Endothelial cell of umbilical vein (primary cell): Measurements from ENCODE around the gene EML3.

ENCODE experiments used
- CTCF ChIP-seq, 2 donors: IDR thresholded peaks; 1 replicate in 1 of 2; 2 replicates in 1 of 2; pipeline ENCODE4 v1.5.1; 2011; ENCODE audit warnings: low read length in 2 of 2, mild to moderate bottlenecking in 2 of 2, moderate library complexity in 2 of 2, control low read depth in 1 of 2, inconsistent platforms in 1 of 2, low read depth in 1 of 2; ENCODE audit not compliant: insufficient read depth in 1 of 2; ENCODE audit errors: extremely low read depth in 1 of 2
- EZH2 ChIP-seq: IDR thresholded peaks from 2 replicates; pipeline ENCODE4 v1.6.1; 2012; ENCODE audit warnings: borderline replicate concordance, low read depth, mild to moderate bottlenecking, moderate library complexity, low read length, inconsistent platforms; ENCODE audit not compliant: severe bottlenecking
- FOS ChIP-seq: IDR thresholded peaks from 2 replicates; pipeline ENCODE4 v1.6.1; 2011; ENCODE audit warnings: mild to moderate bottlenecking, low read length, moderate library complexity, borderline replicate concordance; ENCODE audit not compliant: insufficient read depth
- GATA2 ChIP-seq: IDR thresholded peaks from 2 replicates; pipeline ENCODE4 v1.7.0; 2011; ENCODE audit warnings: low read depth, mild to moderate bottlenecking, moderate library complexity, mixed read lengths, low read length; ENCODE audit not compliant: insufficient read length, insufficient read depth
- JUN ChIP-seq: IDR thresholded peaks from 2 replicates; pipeline ENCODE4 v1.6.1; 2011; ENCODE audit warnings: borderline replicate concordance, low read depth; ENCODE audit not compliant: insufficient read length, insufficient read depth
- MAX ChIP-seq: IDR thresholded peaks from 2 replicates; pipeline ENCODE4 v1.6.1; 2011; ENCODE audit not compliant: insufficient read depth, insufficient read length
- MYC ChIP-seq: IDR thresholded peaks from one replicate; pipeline ENCODE4 v1.6.1; 2011; ENCODE audit warnings: mild to moderate bottlenecking, low read depth, low read length
- POLR2A ChIP-seq: IDR thresholded peaks from 2 replicates; pipeline ENCODE4 v1.6.1; 2012; ENCODE audit warnings: low read depth, mild to moderate bottlenecking, control low read depth, low read length
- POLR2AphosphoS5 ChIP-seq: IDR thresholded peaks from 2 replicates; pipeline ENCODE4 v1.6.1; 2012; ENCODE audit warnings: low read depth, mild to moderate bottlenecking, control low read depth, low read length, moderate library complexity; ENCODE audit not compliant: insufficient read depth

GRCh38 chr11:62599901-62600300 lies 12.7 kb downstream of the EML3 start:
- no peak for TF ChIP-seq MAX
- TF ChIP-seq CTCF (IDR thresholded peaks at IDR 0.05; ENCODE audit: extremely low read depth in 1 of 2, insufficient read depth in 1 of 2, low read depth in 1 of 2, low read length in 2 of 2), result no peak
- TF ChIP-seq POLR2A, result no peak
- TF ChIP-seq EZH2, result no peak
- TF ChIP-seq POLR2AphosphoS5, result no peak
- TF ChIP-seq FOS, result no peak
- TF ChIP-seq MYC, result no peak
- TF ChIP-seq JUN, result no peak
- no peak for TF ChIP-seq GATA2
